Measurements from ENCODE around the gene MYCL.

MYCL gene

GRCh38 chr1:39940980-39941871, 39.5 kb upstream of the MYCL start:
- H3K27ac ChIP-seq, result no peak overlapping the region
- TF ChIP-seq ZFX (IDR thresholded peaks at IDR 0.05) (no peak), CTCF (conservative IDR thresholded peaks at IDR 0.05) (no peak)

- no peak overlapping the region for H3K27ac ChIP-seq
- TF ChIP-seq CTCF (conservative IDR thresholded peaks at IDR 0.05) (no peak), ZFX (IDR thresholded peaks at IDR 0.05) (no peak)
Measured at GRCh38 chr1:39940253-39940652, 38.5 kb upstream of the MYCL start.

GRCh38 chr1:39938856-39939255, 37.1 kb upstream of the MYCL start:
- no peak overlapping the region for H3K27ac ChIP-seq
- no peak for TF ChIP-seq ZFX (IDR thresholded peaks at IDR 0.05)
- TF ChIP-seq CTCF (conservative IDR thresholded peaks at IDR 0.05), result no peak

GRCh38 chr1:39936724-39937491, 35.2 kb upstream of the MYCL start:
- TF ChIP-seq ZFX (IDR thresholded peaks at IDR 0.05), result no peak
- TF ChIP-seq CTCF (conservative IDR thresholded peaks at IDR 0.05), result no peak
- H3K27ac ChIP-seq, result no peak overlapping the region

- peak overlapping the region; percentile 21 for H3K27ac ChIP-seq
- TF ChIP-seq ZFX (IDR thresholded peaks at IDR 0.05), result no peak
- TF ChIP-seq CTCF (conservative IDR thresholded peaks at IDR 0.05), result no peak
Measured at GRCh38 chr1:39933956-39934941, 32.5 kb upstream of the MYCL start.

GRCh38 chr1:39928809-39929587, 27.3 kb upstream of the MYCL start:
- TF ChIP-seq ZFX (IDR thresholded peaks at IDR 0.05) (no peak), CTCF (conservative IDR thresholded peaks at IDR 0.05) (no peak)
- no peak overlapping the region for H3K27ac ChIP-seq

Measured in C4-2B (cell line).